Spinal cord (tissue), 10 donors: ENCODE results near the gene AGAP2. TPM values are rescaled to one million over a fixed set of nuclear protein-coding genes. Genes with fewer than 3 reads are reported as not detected.
"Not testable (repeated sequence)": the region's sequence is repeated elsewhere in the genome, so short reads cannot be mapped to it uniquely, and the experiment has no call there.

Source experiments
- DNase-seq, 6 donors: peaks; one replicate each; pipeline versions ENCODE4 v3.0.0 to v3.0.0-alpha.2; 2013 to 2015; ENCODE audit warnings: low spot score in 6 of 6, low read depth in 4 of 6
- H3K27ac ChIP-seq: one replicate; pipeline ENCODE4 v1.5.1; 2013; ENCODE audit warnings: low read depth, low read length, control low read depth
- H3K27me3 ChIP-seq: one replicate; pipeline ENCODE4 v1.6.1; 2013; ENCODE audit warnings: low read length; ENCODE audit not compliant: control insufficient read depth, insufficient read depth
- H3K36me3 ChIP-seq: one replicate; pipeline ENCODE4 v1.6.1; 2013; ENCODE audit warnings: low read length; ENCODE audit not compliant: control insufficient read depth, insufficient read depth
- H3K4me1 ChIP-seq: one replicate; pipeline ENCODE4 v1.6.1; 2013; ENCODE audit warnings: low read length; ENCODE audit not compliant: control insufficient read depth, insufficient read depth
- H3K4me3 ChIP-seq: one replicate; pipeline ENCODE4 v1.5.1; 2013; ENCODE audit warnings: low read depth, low read length, control low read depth
- H3K9me3 ChIP-seq: one replicate; pipeline ENCODE4 v1.6.1; 2013; ENCODE audit warnings: low read length; ENCODE audit not compliant: control insufficient read depth, insufficient read depth
- WGBS: methylation state at CpG from one replicate; pipeline ENCODE4 v1.1.5; 2013; ENCODE audit warnings: missing lambda C conversion rate; ENCODE audit not compliant: insufficient coverage; 5-methylcytosine and 5-hydroxymethylcytosine counted together
- polyA plus RNA-seq, 2 donors: library from polyadenylated mRNA; unstranded; fragments of 120-200 nt; gene quantifications; one replicate each; pipeline ENCODE4 v1.2.1, GENCODE V29; 2013; ENCODE audit not compliant: insufficient read length in 2 of 2
- total RNA-seq, 2 donors: library from RNA; depleted of rRNA in 1 of 2; stranded (reverse); fragments of 120-200 nt in 1 of 2; fragments of >200 nt in 1 of 2; gene quantifications; one replicate each; pipeline versions ENCODE4 v1.2.3 to v1.2.4, GENCODE V29; 2013 to 2014
- donor health status: healthy.

Gene AGAP2
- total and polyA plus RNA-seq, 4 donors: 13.0 to 120 (median 68.3) TPM

GRCh38 chr12:57717846-57718640 lies 20.5 kb downstream of the AGAP2 start:
- H3K36me3 ChIP-seq: peaks cover 76% of the 10 kb centered on the region
- DNase-seq: no peak

DNA sequence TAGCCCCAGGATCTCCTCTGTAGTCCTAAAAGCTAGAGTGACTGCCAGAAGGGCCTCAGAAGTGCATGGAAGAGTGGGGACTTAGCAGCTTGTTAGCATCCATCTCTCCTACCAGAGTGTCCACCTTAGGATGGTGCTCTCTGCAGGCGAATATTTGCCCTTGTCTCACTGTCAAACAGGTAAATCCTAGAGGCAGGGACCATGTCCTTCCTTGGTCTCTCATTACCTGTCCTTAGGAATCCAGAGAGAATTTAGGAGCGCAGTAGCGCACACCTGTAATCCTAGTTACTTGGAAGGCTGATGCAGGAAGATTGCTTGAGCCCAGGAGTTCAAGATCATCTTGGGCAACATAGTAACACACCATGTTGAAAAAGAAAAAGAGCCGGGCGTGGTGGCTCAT lies 21.4 kb downstream of the AGAP2 start:
- no peak overlapping the region for H3K4me3 ChIP-seq
- no peaks in the 10 kb centered on the region for H3K9me3 ChIP-seq
- no peaks in the 10 kb centered on the region for H3K27me3 ChIP-seq
- peaks cover 3% of the 10 kb centered on the region for H3K4me1 ChIP-seq
- no peak for DNase-seq
- peaks cover 76% of the 10 kb centered on the region for H3K36me3 ChIP-seq
- WGBS: 100% methylated on average over 1 of the region's 5 CpGs
- H3K27ac ChIP-seq: no peak overlapping the region

More at GRCh38 chr12:57717846-57718640, 20.5 kb downstream of the AGAP2 start:
- Histone ChIP-seq H3K27me3 (no peaks in the 10 kb centered on the region), H3K4me3 (no peak overlapping the region), H3K9me3 (no peaks in the 10 kb centered on the region), H3K27ac (no peak overlapping the region), H3K4me1 (peaks cover 3% of the 10 kb centered on the region)
- WGBS: 96% methylated on average over 15 of the region's 22 CpGs

- no peak for DNase-seq
- Histone ChIP-seq H3K9me3 (no peaks in the 10 kb centered on the region), H3K27ac (no peak overlapping the region), H3K4me1 (peaks cover 3% of the 10 kb centered on the region), H3K36me3 (peaks cover 68% of the 10 kb centered on the region), H3K4me3 (no peak overlapping the region), H3K27me3 (no peaks in the 10 kb centered on the region)
- 94% methylated on average over 2 of the region's 4 CpGs for WGBS
Measured at GRCh38 chr12:57716305-57716704, 22.2 kb downstream of the AGAP2 start.

DNA sequence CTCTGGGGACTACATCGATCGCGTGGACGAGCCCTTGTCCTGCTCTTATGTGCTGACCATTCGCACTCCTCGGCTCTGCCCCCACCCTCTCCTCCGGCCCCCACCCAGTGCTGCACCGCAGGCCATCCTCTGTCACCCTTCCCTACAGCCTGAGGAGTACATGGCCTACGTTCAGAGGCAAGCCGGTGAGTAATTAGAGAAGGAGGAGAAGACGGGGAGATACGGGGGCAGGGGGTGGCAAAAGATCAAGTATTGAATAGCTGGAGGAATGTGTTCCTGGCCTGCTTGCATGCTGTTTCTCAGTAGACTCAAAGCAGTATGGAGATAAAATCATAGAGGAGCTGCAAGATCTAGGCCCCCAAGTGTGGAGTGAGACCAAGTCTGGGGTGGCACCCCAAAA lies 22.8 kb downstream of the AGAP2 start:
- no peak overlapping the region for H3K4me3 ChIP-seq
- no peaks in the 10 kb centered on the region for H3K9me3 ChIP-seq
- H3K27me3 ChIP-seq: no peaks in the 10 kb centered on the region
- H3K27ac ChIP-seq: no peak overlapping the region
- DNase-seq: no peak
- peaks cover 63% of the 10 kb centered on the region for H3K36me3 ChIP-seq
- WGBS: 94% methylated on average over 7 of the region's 12 CpGs
- H3K4me1 ChIP-seq: peaks cover 3% of the 10 kb centered on the region

DNA sequence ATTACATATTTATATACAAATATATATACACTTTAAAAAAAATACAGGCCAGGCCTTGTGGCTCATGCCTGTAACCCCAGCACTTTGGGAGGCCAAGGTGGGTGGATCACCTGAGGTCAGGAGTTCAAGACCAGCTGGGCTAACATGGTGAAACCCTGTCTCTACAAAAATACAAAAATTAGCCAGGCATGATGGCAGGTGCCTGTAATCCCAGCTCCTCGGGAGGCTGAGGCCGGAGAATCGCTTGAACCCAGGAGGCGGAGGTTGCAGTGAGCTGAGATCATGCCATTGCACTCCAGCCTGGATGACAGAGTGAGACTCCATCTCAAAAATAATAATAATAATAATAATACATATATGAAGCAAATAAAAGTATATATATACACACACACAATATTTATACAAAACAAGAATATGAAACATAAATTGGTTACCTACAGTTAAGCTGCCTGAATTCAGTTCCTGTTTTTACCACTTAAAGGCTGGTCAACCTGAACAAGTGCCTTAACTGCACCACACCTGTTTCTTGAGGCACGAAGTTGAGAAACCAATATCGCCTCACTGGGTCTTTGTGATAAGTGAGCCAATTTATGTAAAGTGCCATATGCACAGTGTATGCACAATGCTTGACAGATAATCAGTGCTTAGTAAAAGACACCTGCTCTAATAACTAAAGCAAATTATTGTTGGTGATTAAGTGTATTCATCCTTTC lies 23.4 kb downstream of the AGAP2 start:
- H3K4me3 ChIP-seq, H3K27ac ChIP-seq, H3K4me1 ChIP-seq, DNase-seq, H3K9me3 ChIP-seq, H3K27me3 ChIP-seq: not testable (repeated sequence)
- H3K36me3 ChIP-seq: peaks cover 57% of the 10 kb centered on the region
- WGBS: 100% methylated on average over 1 of the region's 6 CpGs

- H3K27ac ChIP-seq: no peak overlapping the region
- peaks cover 38% of the 10 kb centered on the region for H3K36me3 ChIP-seq
- WGBS: 38% methylated on average over 3 of the region's 5 CpGs
- no peak overlapping the region for H3K4me3 ChIP-seq
- no peaks in the 10 kb centered on the region for H3K27me3 ChIP-seq
- peaks cover 3% of the 10 kb centered on the region for H3K4me1 ChIP-seq
- no peak for DNase-seq
- no peaks in the 10 kb centered on the region for H3K9me3 ChIP-seq
Measured at GRCh38 chr12:57713209-57713608, 25.3 kb downstream of the AGAP2 start.

GRCh38 chr12:57712701-57713100 lies 25.8 kb downstream of the AGAP2 start:
- WGBS: 29% methylated on average over 3 of the region's 3 CpGs
- peaks cover 3% of the 10 kb centered on the region for H3K4me1 ChIP-seq
- no peak overlapping the region for H3K27ac ChIP-seq
- no peaks in the 10 kb centered on the region for H3K27me3 ChIP-seq
- H3K4me3 ChIP-seq: no peak overlapping the region
- H3K36me3 ChIP-seq: peaks cover 36% of the 10 kb centered on the region
- no peaks in the 10 kb centered on the region for H3K9me3 ChIP-seq
- DNase-seq: peak in 1 of 6 donors; percentile 8

DNA sequence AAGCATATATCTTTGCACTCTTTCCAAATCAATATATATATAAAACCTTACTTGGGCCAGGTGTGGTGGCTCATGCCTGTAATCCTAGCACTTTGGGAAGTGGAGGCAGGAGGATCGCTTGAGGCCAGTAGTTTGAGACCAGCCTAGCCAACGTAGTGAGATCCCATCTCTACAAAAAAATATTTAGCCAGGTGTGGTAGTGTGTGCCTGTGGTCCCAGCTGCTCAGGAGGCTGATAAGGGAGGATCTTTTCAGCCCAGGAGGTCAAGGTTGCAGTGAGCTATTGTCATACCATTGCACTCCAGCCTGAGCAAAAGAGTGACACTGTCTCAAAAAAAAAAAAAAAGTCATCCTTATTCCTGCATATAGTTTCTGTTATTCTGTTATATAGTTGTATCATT lies 30.2 kb downstream of the AGAP2 start:
- H3K9me3 ChIP-seq: no peaks in the 10 kb centered on the region
- H3K36me3 ChIP-seq: peaks cover 9% of the 10 kb centered on the region
- no peak for DNase-seq
- H3K27me3 ChIP-seq: no peaks in the 10 kb centered on the region
- no CpG with 5 or more reads among the region's 2 CpGs for WGBS
- H3K27ac ChIP-seq: no peak overlapping the region
- peaks cover 3% of the 10 kb centered on the region for H3K4me1 ChIP-seq
- H3K4me3 ChIP-seq: no peak overlapping the region

GRCh38 chr12:57707250-57707649 lies 31.3 kb downstream of the AGAP2 start:
- no peak for DNase-seq
- WGBS: 100% methylated on average over 2 of the region's 3 CpGs
- Histone ChIP-seq H3K27me3 (no peaks in the 10 kb centered on the region), H3K4me1 (no peaks in the 10 kb centered on the region), H3K27ac (no peak overlapping the region), H3K9me3 (no peaks in the 10 kb centered on the region), H3K4me3 (no peak overlapping the region), H3K36me3 (peaks cover 7% of the 10 kb centered on the region)

GRCh38 chr12:57700317-57700716 lies 38.2 kb downstream of the AGAP2 start:
- 82% methylated on average over 1 of the region's 2 CpGs for WGBS
- Histone ChIP-seq H3K27ac (no peak overlapping the region), H3K4me3 (no peak overlapping the region), H3K27me3 (no peaks in the 10 kb centered on the region), H3K9me3 (no peaks in the 10 kb centered on the region), H3K4me1 (no peaks in the 10 kb centered on the region), H3K36me3 (peaks cover 33% of the 10 kb centered on the region)
- DNase-seq: no peak
